GM23338 (cell line): ENCODE results near the gene GNB5. TPM values are rescaled to one million over a fixed set of nuclear protein-coding genes. Genes with fewer than 3 reads are reported as not detected.

Experiments used
- ATAC-seq: fragments of 200-7000 bp; cut with Tn5 transposase; 3 replicates; pipeline ENCODE4 v1.9.1; 2020
- DNase-seq: peaks from one replicate; pipeline ENCODE4 v3.0.0-alpha.2; 2015; ENCODE audit warnings: low spot score
- H2AFZ ChIP-seq: fragments of 200-600 bp; sonication (generic); 2 replicates; pipeline ENCODE4 v1.8.0; 2016; ENCODE audit warnings: antibody characterized with exemption, mild to moderate bottlenecking, moderate library complexity
- H3F3A ChIP-seq: fragments of 200-600 bp; sonication (generic); replicated peaks from 2 replicates; pipeline ENCODE4 v1.8.0; 2017; ENCODE audit warnings: antibody characterized with exemption, mixed run types, low read depth
- H3K27ac ChIP-seq: fragments of 200-600 bp; sonication (generic); 2 replicates; pipeline ENCODE4 v1.6.1; 2016; ENCODE audit warnings: low read depth
- H3K27me3 ChIP-seq: fragments of 200-600 bp; sonication (generic); 2 replicates; pipeline ENCODE4 v1.8.0; 2016; ENCODE audit warnings: mild to moderate bottlenecking, mixed run types, moderate library complexity; ENCODE audit not compliant: insufficient read depth
- H3K36me3 ChIP-seq: fragments of 200-600 bp; sonication (generic); 2 replicates; pipeline ENCODE4 v1.8.0; 2016; ENCODE audit warnings: mild to moderate bottlenecking; ENCODE audit not compliant: insufficient read depth
- H3K4me1 ChIP-seq: fragments of 200-600 bp; sonication (generic); 2 replicates; pipeline ENCODE4 v1.8.0; 2016; ENCODE audit warnings: mild to moderate bottlenecking, moderate library complexity; ENCODE audit not compliant: insufficient read depth
- H3K4me2 ChIP-seq: fragments of 200-600 bp; sonication (generic); 2 replicates; pipeline ENCODE4 v1.7.1; 2017; ENCODE audit warnings: mixed run types
- H3K4me3 ChIP-seq: fragments of 200-600 bp; sonication (generic); 2 replicates; pipeline ENCODE4 v1.6.1; 2016; ENCODE audit warnings: mixed run types
- H3K79me2 ChIP-seq: fragments of 200-600 bp; sonication (generic); replicated peaks from 2 replicates; pipeline ENCODE4 v1.8.0; 2017; ENCODE audit warnings: mild to moderate bottlenecking; ENCODE audit not compliant: insufficient read depth
- H3K9me2 ChIP-seq: fragments of 200-600 bp; sonication (generic); 2 replicates; pipeline ENCODE4 v1.8.0; 2017; ENCODE audit not compliant: insufficient read depth
- H4K20me1 ChIP-seq: fragments of 200-600 bp; sonication (generic); replicated peaks from 2 replicates; pipeline ENCODE4 v1.8.0; 2017; ENCODE audit warnings: mild to moderate bottlenecking; ENCODE audit not compliant: insufficient read depth
- H3K27ac Mint-ChIP-seq: 2 replicates; pipeline ENCODE4 v1.8.0; 2020; ENCODE audit warnings: inconsistent platforms, mild to moderate bottlenecking, moderate library complexity, mixed read lengths
- H3K27me3 Mint-ChIP-seq: 3 replicates; pipeline ENCODE4 v1.8.0; 2022; ENCODE audit warnings: low read depth, mild to moderate bottlenecking, moderate library complexity, mixed read lengths, inconsistent platforms; ENCODE audit not compliant: insufficient read depth, poor library complexity
- H3K36me3 Mint-ChIP-seq: 3 replicates; pipeline ENCODE4 v1.8.0; 2021; ENCODE audit warnings: low read depth, mild to moderate bottlenecking, inconsistent platforms, moderate library complexity, mixed read lengths
- H3K4me1 Mint-ChIP-seq: 3 replicates; pipeline ENCODE4 v1.8.0; 2020; ENCODE audit warnings: mild to moderate bottlenecking, inconsistent platforms, mixed read lengths
- H3K4me3 Mint-ChIP-seq: 3 replicates; pipeline ENCODE4 v1.8.0; 2021; ENCODE audit warnings: moderate library complexity, mild to moderate bottlenecking, inconsistent platforms, mixed read lengths
- H3K9me3 Mint-ChIP-seq: 3 replicates; pipeline ENCODE4 v1.8.0; 2020; ENCODE audit warnings: moderate library complexity, mild to moderate bottlenecking, inconsistent platforms, mixed read lengths
- CREB1 ChIP-seq: fragments of 250-450 bp; sonication (Bioruptor Pico); IDR thresholded peaks from 2 replicates; pipeline ENCODE4 v1.5.0; 2020; ENCODE audit warnings: low read depth, mild to moderate bottlenecking, moderate library complexity
- ETS1 ChIP-seq: IDR thresholded peaks from 2 replicates; pipeline ENCODE4 v1.6.1; 2016; ENCODE audit warnings: antibody characterized with exemption
- EZH2 ChIP-seq: fragments of 200-600 bp; sonication (generic); IDR thresholded peaks from one replicate; pipeline ENCODE4 v1.8.0; 2017; ENCODE audit warnings: antibody characterized with exemption, mild to moderate bottlenecking, low read depth; ENCODE audit not compliant: unreplicated experiment
- EZH2phosphoT487 ChIP-seq: fragments of 200-600 bp; sonication (generic); IDR thresholded peaks from one replicate; pipeline ENCODE4 v1.8.1; 2018; ENCODE audit warnings: antibody characterized with exemption; ENCODE audit not compliant: unreplicated experiment
- JUNB ChIP-seq: IDR thresholded peaks from one replicate; pipeline ENCODE4 v1.6.1; 2016; ENCODE audit warnings: antibody characterized with exemption; ENCODE audit not compliant: unreplicated experiment
- NANOG ChIP-seq: IDR thresholded peaks from 2 replicates; pipeline ENCODE4 v1.6.1; 2016; ENCODE audit warnings: antibody characterized with exemption, borderline replicate concordance
- POLR2AphosphoS5 ChIP-seq: IDR thresholded peaks from 2 replicates; pipeline ENCODE4 v1.6.1; 2016; ENCODE audit warnings: antibody characterized with exemption, low read depth
- STAT1 ChIP-seq: IDR thresholded peaks from one replicate; pipeline ENCODE4 v1.6.1; 2016; ENCODE audit warnings: antibody characterized with exemption; ENCODE audit not compliant: unreplicated experiment
- ZNF114 ChIP-seq: fragments of 250-450 bp; sonication (Bioruptor Pico); IDR thresholded peaks from 2 replicates; pipeline ENCODE4 v1.5.0; 2020; ENCODE audit warnings: mild to moderate bottlenecking, moderate library complexity
- ZNF331 ChIP-seq: fragments of 250-450 bp; sonication (Bioruptor Pico); IDR thresholded peaks from 2 replicates; pipeline ENCODE4 v1.5.0; 2020; ENCODE audit warnings: low read depth, mild to moderate bottlenecking, moderate library complexity
- polyA plus RNA-seq: library from polyadenylated mRNA; unstranded; fragments of >200 nt; fragmentation: Nextera tagmentation; extraction: Ambion mirVana; gene quantifications from 2 replicates; pipeline ENCODE4 v1.2.1, GENCODE V29; 2016
- total RNA-seq: library from RNA; depleted of rRNA; stranded (reverse); fragments of >200 nt; shearing (Covaris generic); gene quantifications from 2 replicates; pipeline ENCODE4 v1.2.3, GENCODE V29; 2014
- TF ChIP-seq, protein P1 (sequence below), 2 experiments: fragments of 200-600 bp in 1 of 2; sonication (generic) in 1 of 2; conservative IDR thresholded peaks; 2 replicates each; pipeline versions ENCODE4 v1.5.1 to v1.6.1; 2016 to 2017; ENCODE audit warnings: antibody characterized with exemption in 2 of 2, low read depth in 2 of 2, mild to moderate bottlenecking in 2 of 2, moderate library complexity in 1 of 2
- TF ChIP-seq, protein P2 (sequence below): fragments of 250-450 bp; sonication (Bioruptor Pico); IDR thresholded peaks from 2 replicates; pipeline ENCODE4 v1.5.0; 2020; ENCODE audit warnings: mild to moderate bottlenecking, moderate library complexity

The GNB5 gene
- total and polyA plus RNA-seq, 2 experiments from 2014 or later: 23.0 to 40.8 TPM

DNA sequence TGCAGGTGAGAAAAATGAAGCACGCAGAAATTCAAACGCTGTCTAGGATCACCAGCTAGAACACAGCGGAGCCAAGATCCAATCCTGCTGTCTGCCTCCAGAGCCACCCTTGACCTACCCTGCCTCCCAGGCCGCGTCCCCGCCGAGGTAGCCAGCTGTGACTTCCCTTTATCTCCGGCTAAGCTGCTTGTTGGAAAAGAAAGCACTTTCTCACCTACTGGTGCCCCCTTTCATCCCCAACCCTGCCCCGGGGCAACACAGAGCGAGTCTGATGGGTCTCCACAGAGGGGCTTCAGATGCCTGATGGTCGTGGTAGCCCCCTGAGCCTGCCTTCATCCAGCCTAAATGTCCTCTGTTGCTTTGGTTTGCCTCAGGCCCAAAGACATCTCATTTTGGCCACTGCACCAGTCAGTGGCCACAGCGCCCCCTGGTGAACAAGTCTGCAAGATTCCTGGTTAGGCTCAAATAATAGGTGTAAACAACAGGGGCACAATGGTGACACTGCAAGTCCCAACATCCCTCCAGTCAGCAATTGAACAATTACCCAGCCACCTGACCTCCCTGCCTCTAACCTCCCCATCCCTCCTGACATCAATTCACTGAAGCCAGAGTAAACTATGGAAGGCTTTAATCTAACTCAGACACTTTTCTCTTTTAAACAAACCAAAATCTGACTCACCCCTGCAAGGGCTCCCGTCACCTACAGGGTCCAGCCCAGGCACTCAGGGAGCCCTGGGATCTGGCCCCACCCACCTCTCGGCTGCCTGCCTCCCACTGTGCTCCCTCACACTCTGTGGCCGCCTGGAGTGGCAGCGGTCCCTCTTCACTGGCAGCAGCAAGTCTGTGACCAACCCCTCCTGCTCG lies 51.4 kb downstream of the GNB5 start (continued):
- no peak for TF ChIP-seq ZNF331

GRCh38 chr15:52137432-52138357 lies 53.5 kb downstream of the GNB5 start:
- no peak overlapping the region for H3K4me2 ChIP-seq
- no peak overlapping the region for H3K4me3 ChIP-seq
- H3F3A ChIP-seq: no peaks in the 10 kb centered on the region
- H3K9me3 Mint-ChIP-seq: no peaks in the 10 kb centered on the region
- no peaks in the 10 kb centered on the region for H3K4me1 ChIP-seq
- H3K27ac Mint-ChIP-seq: no peak overlapping the region
- peaks cover 5% of the 10 kb centered on the region for H3K36me3 Mint-ChIP-seq
- H3K9me2 ChIP-seq: no peaks in the 10 kb centered on the region
- no peak for DNase-seq
- H3K79me2 ChIP-seq: no peaks in the 10 kb centered on the region
- H3K27ac ChIP-seq: no peak overlapping the region; the same call in 1 of the 2 replicates
- H2AFZ ChIP-seq: no peak overlapping the region
- H3K4me3 Mint-ChIP-seq: no peak overlapping the region
- H3K4me1 Mint-ChIP-seq: peaks cover 13% of the 10 kb centered on the region
- no peak for ATAC-seq
- peaks cover 2% of the 10 kb centered on the region for H3K27me3 Mint-ChIP-seq
- no peaks in the 10 kb centered on the region for H4K20me1 ChIP-seq
- H3K27me3 ChIP-seq: no peaks in the 10 kb centered on the region
- H3K36me3 ChIP-seq: peaks cover 10% of the 10 kb centered on the region
- TF ChIP-seq ZNF331 (no peak), NANOG (no peak), EZH2phosphoT487 (no peak), CREB1 (CRISPR knock-in tag) (no peak), ZNF114 (CRISPR knock-in tag) (no peak), STAT1 (no peak), ETS1 (no peak), JUNB (no peak), POLR2AphosphoS5 (no peak), EZH2 (no peak)
- TF ChIP-seq, protein P1, sequence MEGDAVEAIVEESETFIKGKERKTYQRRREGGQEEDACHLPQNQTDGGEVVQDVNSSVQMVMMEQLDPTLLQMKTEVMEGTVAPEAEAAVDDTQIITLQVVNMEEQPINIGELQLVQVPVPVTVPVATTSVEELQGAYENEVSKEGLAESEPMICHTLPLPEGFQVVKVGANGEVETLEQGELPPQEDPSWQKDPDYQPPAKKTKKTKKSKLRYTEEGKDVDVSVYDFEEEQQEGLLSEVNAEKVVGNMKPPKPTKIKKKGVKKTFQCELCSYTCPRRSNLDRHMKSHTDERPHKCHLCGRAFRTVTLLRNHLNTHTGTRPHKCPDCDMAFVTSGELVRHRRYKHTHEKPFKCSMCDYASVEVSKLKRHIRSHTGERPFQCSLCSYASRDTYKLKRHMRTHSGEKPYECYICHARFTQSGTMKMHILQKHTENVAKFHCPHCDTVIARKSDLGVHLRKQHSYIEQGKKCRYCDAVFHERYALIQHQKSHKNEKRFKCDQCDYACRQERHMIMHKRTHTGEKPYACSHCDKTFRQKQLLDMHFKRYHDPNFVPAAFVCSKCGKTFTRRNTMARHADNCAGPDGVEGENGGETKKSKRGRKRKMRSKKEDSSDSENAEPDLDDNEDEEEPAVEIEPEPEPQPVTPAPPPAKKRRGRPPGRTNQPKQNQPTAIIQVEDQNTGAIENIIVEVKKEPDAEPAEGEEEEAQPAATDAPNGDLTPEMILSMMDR (conservative IDR thresholded peaks at IDR 0.05; ENCODE audit: low read depth in 2 of 2): no peak
- TF ChIP-seq, protein P2, sequence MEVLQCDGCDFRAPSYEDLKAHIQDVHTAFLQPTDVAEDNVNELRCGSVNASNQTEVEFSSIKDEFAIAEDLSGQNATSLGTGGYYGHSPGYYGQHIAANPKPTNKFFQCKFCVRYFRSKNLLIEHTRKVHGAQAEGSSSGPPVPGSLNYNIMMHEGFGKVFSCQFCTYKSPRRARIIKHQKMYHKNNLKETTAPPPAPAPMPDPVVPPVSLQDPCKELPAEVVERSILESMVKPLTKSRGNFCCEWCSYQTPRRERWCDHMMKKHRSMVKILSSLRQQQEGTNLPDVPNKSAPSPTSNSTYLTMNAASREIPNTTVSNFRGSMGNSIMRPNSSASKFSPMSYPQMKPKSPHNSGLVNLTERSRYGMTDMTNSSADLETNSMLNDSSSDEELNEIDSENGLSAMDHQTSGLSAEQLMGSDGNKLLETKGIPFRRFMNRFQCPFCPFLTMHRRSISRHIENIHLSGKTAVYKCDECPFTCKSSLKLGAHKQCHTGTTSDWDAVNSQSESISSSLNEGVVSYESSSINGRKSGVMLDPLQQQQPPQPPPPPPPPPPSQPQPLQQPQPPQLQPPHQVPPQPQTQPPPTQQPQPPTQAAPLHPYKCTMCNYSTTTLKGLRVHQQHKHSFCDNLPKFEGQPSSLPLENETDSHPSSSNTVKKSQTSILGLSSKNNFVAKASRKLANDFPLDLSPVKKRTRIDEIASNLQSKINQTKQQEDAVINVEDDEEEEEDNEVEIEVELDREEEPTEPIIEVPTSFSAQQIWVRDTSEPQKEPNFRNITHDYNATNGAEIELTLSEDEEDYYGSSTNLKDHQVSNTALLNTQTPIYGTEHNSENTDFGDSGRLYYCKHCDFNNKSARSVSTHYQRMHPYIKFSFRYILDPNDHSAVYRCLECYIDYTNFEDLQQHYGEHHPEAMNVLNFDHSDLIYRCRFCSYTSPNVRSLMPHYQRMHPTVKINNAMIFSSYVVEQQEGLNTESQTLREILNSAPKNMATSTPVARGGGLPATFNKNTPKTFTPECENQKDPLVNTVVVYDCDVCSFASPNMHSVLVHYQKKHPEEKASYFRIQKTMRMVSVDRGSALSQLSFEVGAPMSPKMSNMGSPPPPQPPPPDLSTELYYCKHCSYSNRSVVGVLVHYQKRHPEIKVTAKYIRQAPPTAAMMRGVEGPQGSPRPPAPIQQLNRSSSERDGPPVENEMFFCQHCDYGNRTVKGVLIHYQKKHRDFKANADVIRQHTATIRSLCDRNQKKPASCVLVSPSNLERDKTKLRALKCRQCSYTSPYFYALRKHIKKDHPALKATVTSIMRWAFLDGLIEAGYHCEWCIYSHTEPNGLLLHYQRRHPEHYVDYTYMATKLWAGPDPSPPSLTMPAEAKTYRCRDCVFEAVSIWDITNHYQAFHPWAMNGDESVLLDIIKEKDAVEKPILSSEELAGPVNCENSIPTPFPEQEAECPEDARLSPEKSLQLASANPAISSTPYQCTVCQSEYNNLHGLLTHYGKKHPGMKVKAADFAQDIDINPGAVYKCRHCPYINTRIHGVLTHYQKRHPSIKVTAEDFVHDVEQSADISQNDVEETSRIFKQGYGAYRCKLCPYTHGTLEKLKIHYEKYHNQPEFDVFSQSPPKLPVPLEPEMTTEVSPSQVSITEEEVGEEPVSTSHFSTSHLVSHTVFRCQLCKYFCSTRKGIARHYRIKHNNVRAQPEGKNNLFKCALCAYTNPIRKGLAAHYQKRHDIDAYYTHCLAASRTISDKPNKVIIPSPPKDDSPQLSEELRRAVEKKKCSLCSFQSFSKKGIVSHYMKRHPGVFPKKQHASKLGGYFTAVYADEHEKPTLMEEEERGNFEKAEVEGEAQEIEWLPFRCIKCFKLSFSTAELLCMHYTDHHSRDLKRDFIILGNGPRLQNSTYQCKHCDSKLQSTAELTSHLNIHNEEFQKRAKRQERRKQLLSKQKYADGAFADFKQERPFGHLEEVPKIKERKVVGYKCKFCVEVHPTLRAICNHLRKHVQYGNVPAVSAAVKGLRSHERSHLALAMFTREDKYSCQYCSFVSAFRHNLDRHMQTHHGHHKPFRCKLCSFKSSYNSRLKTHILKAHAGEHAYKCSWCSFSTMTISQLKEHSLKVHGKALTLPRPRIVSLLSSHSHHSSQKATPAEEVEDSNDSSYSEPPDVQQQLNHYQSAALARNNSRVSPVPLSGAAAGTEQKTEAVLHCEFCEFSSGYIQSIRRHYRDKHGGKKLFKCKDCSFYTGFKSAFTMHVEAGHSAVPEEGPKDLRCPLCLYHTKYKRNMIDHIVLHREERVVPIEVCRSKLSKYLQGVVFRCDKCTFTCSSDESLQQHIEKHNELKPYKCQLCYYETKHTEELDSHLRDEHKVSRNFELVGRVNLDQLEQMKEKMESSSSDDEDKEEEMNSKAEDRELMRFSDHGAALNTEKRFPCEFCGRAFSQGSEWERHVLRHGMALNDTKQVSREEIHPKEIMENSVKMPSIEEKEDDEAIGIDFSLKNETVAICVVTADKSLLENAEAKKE: no peak
